ENCODE results near the gene TCEAL3.

- no peak for TF ChIP-seq HDAC2 (IDR thresholded peaks at IDR 0.05)
- no peak for TF ChIP-seq POU2F2 (IDR thresholded peaks at IDR 0.05; ENCODE audit: borderline replicate concordance, low read depth, low read length)
- no peak for TF ChIP-seq CHD2 (IDR thresholded peaks at IDR 0.05; ENCODE audit: borderline replicate concordance, low read depth, low read length)
- TF ChIP-seq PRDM15 (CRISPR knock-in tag; IDR thresholded peaks at IDR 0.05): no peak
- TF ChIP-seq POLR2A (IDR thresholded peaks at IDR 0.05; ENCODE audit: low read depth, low read length): no peak
- TF ChIP-seq CTCF (IDR thresholded peaks at IDR 0.05 in 2 of 3, conservative IDR thresholded peaks at IDR 0.05 in 1 of 3; ENCODE audit: control insufficient read depth in 2 of 3, extremely low read depth in 1 of 3, insufficient read depth in 1 of 3, low read depth in 3 of 3, low read length in 3 of 3): no peak
- no peak for TF ChIP-seq LARP7 (IDR thresholded peaks at IDR 0.05)
Measured at GRCh38 chrX:103610282-103610681, 2.5 kb downstream of the TCEAL3 start.

Measured in GM12878 (cell line).